H1 (cell line): Measurements from ENCODE around the gene KCNAB2. TPM values are rescaled to one million over a fixed set of nuclear protein-coding genes. Genes with fewer than 3 reads are reported as not detected.

Source experiments
- CTCF ChIA-PET: fragments of 300-600 bp; sonication (Branson Sonifier 250); formaldehyde crosslinking; loops from one replicate; lab custom pipeline; 2021; ENCODE audit not compliant: partially characterized antibody; lab: Charles Lee
- POLR2A ChIA-PET: fragments of 300-600 bp; sonication (Branson Sonifier 250); formaldehyde crosslinking; loops from one replicate; lab custom pipeline; 2021; ENCODE audit warnings: inconsistent platforms; ENCODE audit not compliant: partially characterized antibody; lab: Charles Lee
- DNase-seq, 2 experiments: peaks; one replicate each; pipeline versions ENCODE4 v3.0.0 to v3.0.0-alpha.2; 2010 to 2022; ENCODE audit warnings: low spot score in 2 of 2, low read depth in 1 of 2, mixed read lengths in 1 of 2
- FAIRE-seq: peaks from 2 replicates; lab custom pipeline; 2011; peaks lifted over from hg19 to GRCh38; lab: Jason Lieb, UNC
- H2AFZ ChIP-seq: 2 replicates; pipeline ENCODE4 v1.8.1; 2012; ENCODE audit warnings: low read length, inconsistent platforms
- H2AK5ac ChIP-seq: 2 replicates; pipeline ENCODE4 v1.6.1; 2013; ENCODE audit warnings: low read depth, low read length
- H2BK120ac ChIP-seq: replicated peaks from 2 replicates; pipeline ENCODE3; 2013; ENCODE audit warnings: low read depth, low read length, inconsistent platforms
- H2BK12ac ChIP-seq: 2 replicates; pipeline ENCODE4 v1.6.1; 2013; ENCODE audit warnings: low read depth, low read length
- H2BK15ac ChIP-seq: 2 replicates; pipeline ENCODE4 v1.6.1; 2013; ENCODE audit warnings: low read length
- H2BK20ac ChIP-seq: 2 replicates; pipeline ENCODE4 v1.6.1; 2013; ENCODE audit warnings: low read length
- H2BK5ac ChIP-seq: 2 replicates; pipeline ENCODE4 v1.6.1; 2013; ENCODE audit warnings: low read depth, low read length
- H3K14ac ChIP-seq: 2 replicates; pipeline ENCODE4 v1.6.1; 2013; ENCODE audit warnings: inconsistent platforms; ENCODE audit not compliant: insufficient read length
- H3K18ac ChIP-seq: 2 replicates; pipeline ENCODE4 v1.6.1; 2013; ENCODE audit warnings: low read length; ENCODE audit errors: extremely low read depth
- H3K23ac ChIP-seq: 2 replicates; pipeline ENCODE4 v1.6.1; 2013; ENCODE audit warnings: inconsistent platforms; ENCODE audit not compliant: insufficient read length
- H3K23me2 ChIP-seq: 2 replicates; pipeline ENCODE4 v1.6.1; 2013; ENCODE audit warnings: low read depth, low read length
- H3K27ac ChIP-seq: 2 replicates; pipeline ENCODE4 v1.6.1; 2011; ENCODE audit warnings: low read depth, low read length, inconsistent platforms
- H3K27me3 ChIP-seq, 4 experiments: replicated peaks in 1 of 4; 1 replicate in 1 of 4; 2 replicates in 3 of 4; pipeline versions ENCODE4 v1.6.1 to v1.8.1; 2011 to 2013; ENCODE audit warnings: low read length in 3 of 4, mild to moderate bottlenecking in 3 of 4, inconsistent platforms in 2 of 4, mixed read lengths in 2 of 4, moderate library complexity in 1 of 4; ENCODE audit not compliant: control insufficient read depth in 3 of 4, insufficient read depth in 3 of 4; ENCODE audit errors: extremely low read depth in 1 of 4
- H3K36me3 ChIP-seq, 4 experiments: 2 replicates each; pipeline versions ENCODE4 v1.6.1 to v1.8.1; 2011 to 2013; ENCODE audit warnings: mild to moderate bottlenecking in 4 of 4, low read length in 3 of 4, moderate library complexity in 2 of 4, control low read depth in 1 of 4, inconsistent platforms in 1 of 4; ENCODE audit not compliant: insufficient read depth in 4 of 4, control insufficient read depth in 2 of 4
- H3K4ac ChIP-seq: replicated peaks from 2 replicates; pipeline ENCODE3; 2013; ENCODE audit warnings: low read length, low read depth, mixed read lengths, inconsistent platforms; ENCODE audit not compliant: insufficient read length
- H3K4me1 ChIP-seq, 4 experiments: replicated peaks in 1 of 4; 1 replicate in 1 of 4; 2 replicates in 3 of 4; pipeline versions ENCODE4 v1.6.1 to v1.8.1; 2011 to 2013; ENCODE audit warnings: low read length in 3 of 4, inconsistent platforms in 2 of 4, mixed read lengths in 1 of 4; ENCODE audit not compliant: insufficient read depth in 4 of 4, control insufficient read depth in 3 of 4
- H3K4me2 ChIP-seq, 2 experiments: 2 replicates each; pipeline versions ENCODE4 v1.6.1 to v1.8.1; 2011 to 2013; ENCODE audit warnings: low read depth in 2 of 2, low read length in 2 of 2, control low read depth in 1 of 2, inconsistent platforms in 1 of 2, mild to moderate bottlenecking in 1 of 2; ENCODE audit not compliant: insufficient read depth in 1 of 2
- H3K4me3 ChIP-seq, 4 experiments: fragments of 200-600, 300-600 bp in 1 of 4; sonication (generic), shearing (Covaris generic), sonication (Bioruptor Twin) in 1 of 4; 2 replicates each; pipeline versions ENCODE4 v1.5.1 to v1.8.1; 2011 to 2016; ENCODE audit warnings: low read length in 4 of 4, low read depth in 3 of 4, control low read depth in 2 of 4, inconsistent platforms in 2 of 4, mild to moderate bottlenecking in 2 of 4, mixed read lengths in 1 of 4, moderate library complexity in 1 of 4; ENCODE audit not compliant: insufficient read depth in 2 of 4; ENCODE audit errors: extremely low read depth in 1 of 4
- H3K56ac ChIP-seq: replicated peaks from 2 replicates; pipeline ENCODE3; 2013; ENCODE audit warnings: low read depth, mild to moderate bottlenecking, mixed read lengths, low read length, inconsistent platforms; ENCODE audit not compliant: insufficient read length
- H3K79me1 ChIP-seq: 2 replicates; pipeline ENCODE4 v1.6.1; 2013; ENCODE audit warnings: low read depth, low read length, control low read depth
- H3K79me2 ChIP-seq, 2 experiments: 2 replicates each; pipeline versions ENCODE4 v1.6.1 to v1.8.1; 2012 to 2013; ENCODE audit warnings: low read length in 2 of 2, mild to moderate bottlenecking in 2 of 2, inconsistent platforms in 1 of 2; ENCODE audit not compliant: insufficient read depth in 2 of 2, control insufficient read depth in 1 of 2
- H3K9ac ChIP-seq, 4 experiments: replicated peaks in 1 of 4; 1 replicate in 1 of 4; 2 replicates in 3 of 4; pipeline versions ENCODE4 v1.6.1 to v1.8.1; 2011 to 2013; ENCODE audit warnings: low read depth in 3 of 4, low read length in 3 of 4, control low read depth in 2 of 4, mild to moderate bottlenecking in 2 of 4, moderate library complexity in 2 of 4, inconsistent platforms in 1 of 4; ENCODE audit errors: extremely low read depth in 1 of 4
- H3K9me3 ChIP-seq, 2 experiments: 2 replicates each; pipeline versions ENCODE4 v1.6.1 to v1.8.1; 2012 to 2013; ENCODE audit warnings: mild to moderate bottlenecking in 2 of 2, moderate library complexity in 2 of 2, control low read depth in 1 of 2, inconsistent platforms in 1 of 2, low read depth in 1 of 2, low read length in 1 of 2, mixed read lengths in 1 of 2; ENCODE audit not compliant: insufficient read depth in 2 of 2
- H4K20me1 ChIP-seq, 2 experiments: replicated peaks in 1 of 2; 2 replicates each; pipeline versions ENCODE3 to v1.8.1; 2011 to 2013; ENCODE audit warnings: inconsistent platforms in 2 of 2, low read length in 2 of 2, mild to moderate bottlenecking in 1 of 2; ENCODE audit not compliant: insufficient read depth in 2 of 2, control insufficient read depth in 1 of 2
- H4K5ac ChIP-seq: 2 replicates; pipeline ENCODE4 v1.6.1; 2013; ENCODE audit warnings: low read length, low read depth, mixed read lengths, inconsistent platforms; ENCODE audit not compliant: insufficient read length
- H4K8ac ChIP-seq: 2 replicates; pipeline ENCODE4 v1.8.0; 2013; ENCODE audit warnings: mild to moderate bottlenecking, moderate library complexity, low read length, inconsistent platforms; ENCODE audit not compliant: insufficient read depth; ENCODE audit errors: extremely low read depth
- H4K91ac ChIP-seq: replicated peaks from 2 replicates; pipeline ENCODE3; 2013; ENCODE audit warnings: low read length, mixed read lengths, inconsistent platforms; ENCODE audit not compliant: insufficient read length
- FOSL1 ChIP-seq: IDR thresholded peaks from 2 replicates; pipeline ENCODE4 v1.6.1; 2011; ENCODE audit warnings: mild to moderate bottlenecking, low read depth, low read length, moderate library complexity; ENCODE audit not compliant: insufficient read depth
- POLR2AphosphoS5 ChIP-seq: IDR thresholded peaks from 2 replicates; pipeline ENCODE4 v1.6.1; 2011; ENCODE audit warnings: low read depth, low read length
- RFX5 ChIP-seq: IDR thresholded peaks from 2 replicates; pipeline ENCODE4 v1.6.1; 2011; ENCODE audit warnings: low read depth, low read length, improper control_type of control experiment, borderline replicate concordance
- WGBS, 2 experiments: shearing (Covaris generic) in 1 of 2; methylation state at CpG; one replicate each; pipeline versions ENCODE4 v1.1.6 to v1.1.7; 2013 to 2015; ENCODE audit warnings: low lambda C conversion rate in 2 of 2, mixed read lengths in 2 of 2, inconsistent platforms in 1 of 2, low coverage in 1 of 2, missing lambda C conversion rate in 1 of 2; ENCODE audit not compliant: insufficient replicate concordance in 2 of 2, insufficient coverage in 1 of 2, insufficient read length in 1 of 2; ENCODE audit errors: extremely low coverage in 1 of 2, missing lambda C conversion rate in 1 of 2; 5-methylcytosine and 5-hydroxymethylcytosine counted together
- polyA plus RNA-seq, 7 experiments: library from polyadenylated mRNA; depleted of rRNA in 3 of 7; stranded (reverse) in 5 of 7; unstranded in 2 of 7; fragments of >200 nt in 5 of 7; fragments of 200-250 nt in 2 of 7; gene quantifications; 1 replicate in 5 of 7; 2 replicates in 1 of 7; 4 replicates in 1 of 7; pipeline versions ENCODE4 v1.2.1 to v1.2.3, GENCODE V29; 2011 to 2013; ENCODE audit warnings: missing spikeins in 2 of 7, mixed read lengths in 2 of 7
- total RNA-seq: library from RNA; stranded (reverse); fragmentation: NEBNext Ultra II Directional; extraction: Animal tissue kit (Norgen Biotek cat#: 25700); gene quantifications from 2 replicates; pipeline ENCODE4 v1.2.1, GENCODE V29; 2021

KCNAB2 gene
- total and polyA plus RNA-seq, 2 of the 8 experiments (the other 6 are each of a cell fraction or from before 2014, with no cell fraction given) = 4.5 to 7.0 TPM

- Histone ChIP-seq H2BK15ac (no peak overlapping the region), H3K4me2 (no peak overlapping the region), H3K36me3 (no peaks in the 10 kb centered on the region), H3K9me3 (no peaks in the 10 kb centered on the region), H3K27me3 (no peaks in the 10 kb centered on the region), H3K9ac (no peak overlapping the region), H3K23me2 (no peaks in the 10 kb centered on the region), H2BK12ac (no peak overlapping the region), H2AK5ac (no peak overlapping the region), H3K14ac (no peak overlapping the region), H3K4me1 (peaks cover 0 to 6% (median 4%) of the 10 kb centered on the region in 4 experiments; a peak in 4 of 7 replicates), H4K5ac (no peak overlapping the region), H3K4me3 (no peak overlapping the region), H3K79me1 (no peaks in the 10 kb centered on the region), H3K79me2 (no peaks in the 10 kb centered on the region), H3K23ac (no peak overlapping the region), H2BK120ac (no peak overlapping the region), H4K8ac (no peak overlapping the region), H2AFZ (no peak overlapping the region), H2BK20ac (peak overlapping the region; percentile 18; the same call in 1 of the 2 replicates), H3K4ac (no peak overlapping the region), H3K56ac (no peak overlapping the region), H4K91ac (no peak overlapping the region), H2BK5ac (no peak overlapping the region), H3K18ac (no peak overlapping the region), H4K20me1 (peaks cover 0 to 3% of the 10 kb centered on the region in 2 experiments), H3K27ac (no peak overlapping the region)
- POLR2A ChIA-PET = interaction anchor here (0.6 to 1.9 kb wide), 3 partner anchors 9 to 300 kb away, joined by 3 to 5 read pairs (median 3); no protein-coding TSS in a partner anchor
- TF ChIP-seq RFX5 (no peak), POLR2AphosphoS5 (no peak), FOSL1 (no peak)
- CTCF ChIA-PET = interaction anchor here (0.9 to 2.2 kb wide), 7 partner anchors 9 to 220 kb away, joined by 3 to 8 read pairs (median 3); no protein-coding TSS in a partner anchor
- no peak for DNase-seq
- FAIRE-seq = no peak
- WGBS, 2 experiments = 86% methylated on average over 13 of the region's 13 CpGs; no CpG with 5 or more reads in 1 of the 2 experiments
Measured at GRCh38 chr1:6001992-6002576, 43.6 kb upstream of the KCNAB2 start.
